Measurements from ENCODE around the gene SAYSD1.

Gene SAYSD1

GRCh38 chr6:39076623-39077535 is 38.1 kb downstream of the SAYSD1 start:
- no peaks in the 10 kb centered on the region for H3K27me3 ChIP-seq (ENCODE audit: control insufficient read depth, insufficient read depth, low read length)
- H3K27ac ChIP-seq (ENCODE audit: low read length), result no peak overlapping the region
- no peak overlapping the region for H3K9ac ChIP-seq (ENCODE audit: low read length)
- H3K4me3 ChIP-seq (ENCODE audit: low read length), result no peak overlapping the region
- no peaks in the 10 kb centered on the region for H3K36me3 ChIP-seq (ENCODE audit: control insufficient read depth, low read depth, low read length)
- peaks cover 5% of the 10 kb centered on the region for H3K4me1 ChIP-seq (ENCODE audit: control insufficient read depth, low read depth, low read length)
- no peaks in the 10 kb centered on the region for H3K9me3 ChIP-seq (ENCODE audit: control insufficient read depth, low read depth, low read length)

GRCh38 chr6:39075807-39076622 is 39.0 kb downstream of the SAYSD1 start:
- Histone ChIP-seq H3K27ac (ENCODE audit: low read length) (no peak overlapping the region), H3K4me1 (ENCODE audit: control insufficient read depth, low read depth, low read length) (peaks cover 5% of the 10 kb centered on the region), H3K36me3 (ENCODE audit: control insufficient read depth, low read depth, low read length) (no peaks in the 10 kb centered on the region), H3K4me3 (ENCODE audit: low read length) (no peak overlapping the region), H3K9me3 (ENCODE audit: control insufficient read depth, low read depth, low read length) (no peaks in the 10 kb centered on the region), H3K27me3 (ENCODE audit: control insufficient read depth, insufficient read depth, low read length) (no peaks in the 10 kb centered on the region), H3K9ac (ENCODE audit: low read length) (no peak overlapping the region)

GRCh38 chr6:39075010-39075686 is 39.8 kb downstream of the SAYSD1 start:
- Histone ChIP-seq H3K27ac (ENCODE audit: low read length) (no peak overlapping the region), H3K9ac (ENCODE audit: low read length) (no peak overlapping the region), H3K9me3 (ENCODE audit: control insufficient read depth, low read depth, low read length) (no peaks in the 10 kb centered on the region), H3K4me3 (ENCODE audit: low read length) (no peak overlapping the region), H3K27me3 (ENCODE audit: control insufficient read depth, insufficient read depth, low read length) (no peaks in the 10 kb centered on the region), H3K4me1 (ENCODE audit: control insufficient read depth, low read depth, low read length) (peaks cover 5% of the 10 kb centered on the region), H3K36me3 (ENCODE audit: control insufficient read depth, low read depth, low read length) (no peaks in the 10 kb centered on the region)

- H3K27me3 ChIP-seq (ENCODE audit: control insufficient read depth, insufficient read depth, low read length), result no peaks in the 10 kb centered on the region
- H3K9ac ChIP-seq (ENCODE audit: low read length), result no peak overlapping the region
- H3K4me1 ChIP-seq (ENCODE audit: control insufficient read depth, low read depth, low read length), result peaks cover 5% of the 10 kb centered on the region
Measured at GRCh38 chr6:39074486-39074885, 40.5 kb downstream of the SAYSD1 start.

GRCh38 chr6:39073471-39074355 is 41.3 kb downstream of the SAYSD1 start:
- Histone ChIP-seq H3K27me3 (ENCODE audit: control insufficient read depth, insufficient read depth, low read length) (no peaks in the 10 kb centered on the region), H3K27ac (ENCODE audit: low read length) (no peak overlapping the region), H3K4me1 (ENCODE audit: control insufficient read depth, low read depth, low read length) (peaks cover 5% of the 10 kb centered on the region)

More at GRCh38 chr6:39074486-39074885, 40.5 kb downstream of the SAYSD1 start:
- H3K27ac ChIP-seq (ENCODE audit: low read length), result no peak overlapping the region
- H3K36me3 ChIP-seq (ENCODE audit: control insufficient read depth, low read depth, low read length), result no peaks in the 10 kb centered on the region
- no peaks in the 10 kb centered on the region for H3K9me3 ChIP-seq (ENCODE audit: control insufficient read depth, low read depth, low read length)
- H3K4me3 ChIP-seq (ENCODE audit: low read length), result no peak overlapping the region

GRCh38 chr6:39072830-39073229 is 42.2 kb downstream of the SAYSD1 start:
- no peak overlapping the region for H3K27ac ChIP-seq (ENCODE audit: low read length)
- no peak overlapping the region for H3K9ac ChIP-seq (ENCODE audit: low read length)
- H3K36me3 ChIP-seq (ENCODE audit: control insufficient read depth, low read depth, low read length), result no peaks in the 10 kb centered on the region
- no peak overlapping the region for H3K4me3 ChIP-seq (ENCODE audit: low read length)
- H3K27me3 ChIP-seq (ENCODE audit: control insufficient read depth, insufficient read depth, low read length), result no peaks in the 10 kb centered on the region
- peaks cover 5% of the 10 kb centered on the region for H3K4me1 ChIP-seq (ENCODE audit: control insufficient read depth, low read depth, low read length)
- no peaks in the 10 kb centered on the region for H3K9me3 ChIP-seq (ENCODE audit: control insufficient read depth, low read depth, low read length)

More at GRCh38 chr6:39073471-39074355, 41.3 kb downstream of the SAYSD1 start:
- no peak overlapping the region for H3K4me3 ChIP-seq (ENCODE audit: low read length)
- no peaks in the 10 kb centered on the region for H3K36me3 ChIP-seq (ENCODE audit: control insufficient read depth, low read depth, low read length)
- H3K9me3 ChIP-seq (ENCODE audit: control insufficient read depth, low read depth, low read length), result no peaks in the 10 kb centered on the region
- H3K9ac ChIP-seq (ENCODE audit: low read length), result no peak overlapping the region

GRCh38 chr6:39068391-39068790 is 46.6 kb downstream of the SAYSD1 start:
- Histone ChIP-seq H3K36me3 (ENCODE audit: control insufficient read depth, low read depth, low read length) (no peaks in the 10 kb centered on the region), H3K9ac (ENCODE audit: low read length) (no peak overlapping the region), H3K27me3 (ENCODE audit: control insufficient read depth, insufficient read depth, low read length) (no peaks in the 10 kb centered on the region), H3K4me3 (ENCODE audit: low read length) (no peak overlapping the region), H3K9me3 (ENCODE audit: control insufficient read depth, low read depth, low read length) (no peaks in the 10 kb centered on the region), H3K27ac (ENCODE audit: low read length) (no peak overlapping the region), H3K4me1 (ENCODE audit: control insufficient read depth, low read depth, low read length) (peaks cover 5% of the 10 kb centered on the region)

GRCh38 chr6:39065561-39065960 is 49.4 kb downstream of the SAYSD1 start:
- Histone ChIP-seq H3K4me3 (ENCODE audit: low read length) (no peak overlapping the region), H3K4me1 (ENCODE audit: control insufficient read depth, low read depth, low read length) (no peaks in the 10 kb centered on the region), H3K9ac (ENCODE audit: low read length) (no peak overlapping the region), H3K9me3 (ENCODE audit: control insufficient read depth, low read depth, low read length) (no peaks in the 10 kb centered on the region), H3K27ac (ENCODE audit: low read length) (no peak overlapping the region), H3K36me3 (ENCODE audit: control insufficient read depth, low read depth, low read length) (no peaks in the 10 kb centered on the region), H3K27me3 (ENCODE audit: control insufficient read depth, insufficient read depth, low read length) (no peaks in the 10 kb centered on the region)

- Histone ChIP-seq H3K9ac (ENCODE audit: low read length) (no peak overlapping the region), H3K4me1 (ENCODE audit: control insufficient read depth, low read depth, low read length) (no peaks in the 10 kb centered on the region), H3K27ac (ENCODE audit: low read length) (no peak overlapping the region), H3K9me3 (ENCODE audit: control insufficient read depth, low read depth, low read length) (no peaks in the 10 kb centered on the region), H3K27me3 (ENCODE audit: control insufficient read depth, insufficient read depth, low read length) (no peaks in the 10 kb centered on the region), H3K36me3 (ENCODE audit: control insufficient read depth, low read depth, low read length) (no peaks in the 10 kb centered on the region), H3K4me3 (ENCODE audit: low read length) (no peak overlapping the region)
Measured at GRCh38 chr6:39063526-39063925, 51.5 kb downstream of the SAYSD1 start.

- no peak overlapping the region for H3K4me3 ChIP-seq (ENCODE audit: low read length)
- H3K27me3 ChIP-seq (ENCODE audit: control insufficient read depth, insufficient read depth, low read length), result no peaks in the 10 kb centered on the region
- no peaks in the 10 kb centered on the region for H3K36me3 ChIP-seq (ENCODE audit: control insufficient read depth, low read depth, low read length)
- no peaks in the 10 kb centered on the region for H3K4me1 ChIP-seq (ENCODE audit: control insufficient read depth, low read depth, low read length)
- H3K9me3 ChIP-seq (ENCODE audit: control insufficient read depth, low read depth, low read length), result no peaks in the 10 kb centered on the region
- H3K27ac ChIP-seq (ENCODE audit: low read length), result no peak overlapping the region
- H3K9ac ChIP-seq (ENCODE audit: low read length), result no peak overlapping the region
Measured at GRCh38 chr6:39062014-39062740, 52.8 kb downstream of the SAYSD1 start.

Measured in iPS-18a (cell line).